ENCODE measurements around the gene JARID2. TPM values are rescaled to one million over a fixed set of nuclear protein-coding genes. Genes with fewer than 3 reads are reported as not detected.

JARID2 gene
- total RNA-seq, 1 experiment from 2014 or later, result 180 TPM

- Mint-ChIP-seq H3K36me3 (peaks cover 13% of the 10 kb centered on the region), H3K27me3 (ENCODE audit: low read depth) (no peaks in the 10 kb centered on the region), H3K4me3 (no peak overlapping the region), H3K9me3 (no peaks in the 10 kb centered on the region), H3K27ac (no peak overlapping the region), H3K4me1 (peaks cover 88% of the 10 kb centered on the region)
- DNase-seq (ENCODE audit: low spot score) (no peak), ATAC-seq (peak; percentile 36)
- TF ChIP-seq AFF4 (CRISPR knock-in tag; IDR thresholded peaks at IDR 0.05; ENCODE audit: borderline replicate concordance) (no peak), AR (CRISPR knock-in tag; IDR thresholded peaks at IDR 0.05) (no peak), CDX4 (CRISPR knock-in tag; IDR thresholded peaks at IDR 0.05; ENCODE audit: borderline replicate concordance) (no peak), ATF3 (CRISPR knock-in tag; conservative IDR thresholded peaks at IDR 0.05) (no peak), NR2C2 (CRISPR knock-in tag; IDR thresholded peaks at IDR 0.05) (no peak), E2F1 (CRISPR knock-in tag; IDR thresholded peaks at IDR 0.05) (no peak), ARID4B (CRISPR knock-in tag; IDR thresholded peaks at IDR 0.05; ENCODE audit: borderline replicate concordance) (no peak), TEAD1 (CRISPR knock-in tag; IDR thresholded peaks at IDR 0.05) (no peak), IRF1 (CRISPR knock-in tag; IDR thresholded peaks at IDR 0.05) (no peak)
- ChIA-PET POLR2A (no interaction called here), CTCF (interaction anchor here (0.8 to 1.0 kb wide), 2 partner anchors 12 to 212 kb away, joined by 3 to 4 read pairs; no protein-coding TSS in a partner anchor)
Measured at GRCh38 chr6:15461127-15461944, 215.5 kb downstream of the JARID2 start.

Data from WTC11 (cell line).